ENCODE measurements around the gene OCSTAMP.

DNA sequence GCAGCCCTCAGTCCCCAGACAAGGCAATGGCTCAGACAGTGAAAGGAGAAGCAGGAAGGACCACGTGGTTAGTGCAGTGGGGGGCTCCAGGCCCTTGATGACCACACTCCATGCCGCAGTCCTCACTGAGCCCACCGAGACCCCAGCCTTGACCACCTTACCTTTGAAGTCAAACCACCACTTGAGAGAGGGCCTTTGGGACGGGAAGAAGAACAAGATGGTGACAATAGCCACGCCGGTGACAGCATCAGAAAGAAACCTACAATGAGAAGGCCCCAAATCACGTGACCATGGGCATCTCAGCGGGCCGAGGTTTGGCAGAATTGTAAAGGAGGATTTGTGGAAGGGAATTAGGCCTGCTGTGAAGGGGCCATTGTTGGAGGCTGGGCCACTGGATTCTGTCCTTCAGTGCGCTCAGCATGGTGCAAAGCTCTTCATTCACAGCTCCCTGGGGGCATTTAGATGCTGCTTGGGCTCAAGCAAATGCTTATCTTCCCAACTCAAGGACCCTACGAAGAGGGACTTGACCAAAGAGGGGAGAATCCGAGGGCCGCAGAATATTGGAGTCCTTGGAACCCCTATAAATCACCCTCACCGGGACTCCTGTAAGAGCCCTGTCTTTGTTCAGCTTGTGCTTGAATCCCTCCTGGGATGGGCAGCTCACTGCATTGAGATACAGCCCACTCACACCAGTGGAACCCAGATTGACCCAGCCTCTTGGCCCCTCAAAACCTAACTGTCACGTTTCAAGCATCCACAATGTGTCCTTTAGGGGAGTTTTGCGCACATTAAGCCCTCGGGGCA, 33.2 kb upstream of the OCSTAMP start:
- TF ChIP-seq, protein P1, sequence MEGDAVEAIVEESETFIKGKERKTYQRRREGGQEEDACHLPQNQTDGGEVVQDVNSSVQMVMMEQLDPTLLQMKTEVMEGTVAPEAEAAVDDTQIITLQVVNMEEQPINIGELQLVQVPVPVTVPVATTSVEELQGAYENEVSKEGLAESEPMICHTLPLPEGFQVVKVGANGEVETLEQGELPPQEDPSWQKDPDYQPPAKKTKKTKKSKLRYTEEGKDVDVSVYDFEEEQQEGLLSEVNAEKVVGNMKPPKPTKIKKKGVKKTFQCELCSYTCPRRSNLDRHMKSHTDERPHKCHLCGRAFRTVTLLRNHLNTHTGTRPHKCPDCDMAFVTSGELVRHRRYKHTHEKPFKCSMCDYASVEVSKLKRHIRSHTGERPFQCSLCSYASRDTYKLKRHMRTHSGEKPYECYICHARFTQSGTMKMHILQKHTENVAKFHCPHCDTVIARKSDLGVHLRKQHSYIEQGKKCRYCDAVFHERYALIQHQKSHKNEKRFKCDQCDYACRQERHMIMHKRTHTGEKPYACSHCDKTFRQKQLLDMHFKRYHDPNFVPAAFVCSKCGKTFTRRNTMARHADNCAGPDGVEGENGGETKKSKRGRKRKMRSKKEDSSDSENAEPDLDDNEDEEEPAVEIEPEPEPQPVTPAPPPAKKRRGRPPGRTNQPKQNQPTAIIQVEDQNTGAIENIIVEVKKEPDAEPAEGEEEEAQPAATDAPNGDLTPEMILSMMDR (IDR thresholded peaks at IDR 0.05), result no peak
- no peak for TF ChIP-seq POLR2A (IDR thresholded peaks at IDR 0.05)
